ENCODE results near the gene CARD14. TPM values are rescaled to one million over a fixed set of nuclear protein-coding genes. Genes with fewer than 3 reads are reported as not detected.
A peak's percentile ranks its signal among the peaks of the same experiment; 100 is the strongest.
"Not testable (repeated sequence)": the region's sequence is repeated elsewhere in the genome, so short reads cannot be mapped to it uniquely, and the experiment has no call there.

The CARD14 gene
- total RNA-seq, 1 donor from 2014 or later = 0.64 TPM

DNA sequence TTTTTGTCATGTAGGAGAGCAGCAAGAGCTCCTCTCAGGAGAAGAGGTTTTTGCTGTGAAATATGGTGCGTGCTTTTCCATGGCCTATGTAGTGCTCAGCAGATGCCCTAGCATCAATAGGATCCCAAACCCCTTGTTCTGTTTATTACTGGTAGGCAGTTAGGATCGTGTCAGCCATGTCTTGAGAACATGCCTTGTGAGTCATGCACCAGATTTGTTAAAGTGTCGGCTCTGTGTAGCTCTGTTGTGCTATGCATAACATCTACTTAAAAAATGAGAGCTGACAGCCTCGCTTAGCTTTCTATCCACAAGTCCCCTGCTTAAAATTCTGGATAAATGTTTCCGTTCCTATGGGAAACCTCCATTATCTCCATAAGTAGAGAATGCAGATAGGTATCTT, 18.5 kb upstream of the CARD14 start:
- no peak for DNase-seq (ENCODE audit: low spot score)
- Mint-ChIP-seq H3K27me3 (ENCODE audit: unreplicated experiment) (peaks cover 3% of the 10 kb centered on the region), H3K27ac (ENCODE audit: unreplicated experiment) (no peak overlapping the region), H3K9me3 (ENCODE audit: unreplicated experiment) (no peaks in the 10 kb centered on the region), H3K4me3 (ENCODE audit: unreplicated experiment) (no peak overlapping the region), H3K4me1 (ENCODE audit: unreplicated experiment) (peaks cover 6% of the 10 kb centered on the region), H3K36me3 (ENCODE audit: low read depth, unreplicated experiment) (peaks cover 22% of the 10 kb centered on the region)
- TF ChIP-seq, protein P1, sequence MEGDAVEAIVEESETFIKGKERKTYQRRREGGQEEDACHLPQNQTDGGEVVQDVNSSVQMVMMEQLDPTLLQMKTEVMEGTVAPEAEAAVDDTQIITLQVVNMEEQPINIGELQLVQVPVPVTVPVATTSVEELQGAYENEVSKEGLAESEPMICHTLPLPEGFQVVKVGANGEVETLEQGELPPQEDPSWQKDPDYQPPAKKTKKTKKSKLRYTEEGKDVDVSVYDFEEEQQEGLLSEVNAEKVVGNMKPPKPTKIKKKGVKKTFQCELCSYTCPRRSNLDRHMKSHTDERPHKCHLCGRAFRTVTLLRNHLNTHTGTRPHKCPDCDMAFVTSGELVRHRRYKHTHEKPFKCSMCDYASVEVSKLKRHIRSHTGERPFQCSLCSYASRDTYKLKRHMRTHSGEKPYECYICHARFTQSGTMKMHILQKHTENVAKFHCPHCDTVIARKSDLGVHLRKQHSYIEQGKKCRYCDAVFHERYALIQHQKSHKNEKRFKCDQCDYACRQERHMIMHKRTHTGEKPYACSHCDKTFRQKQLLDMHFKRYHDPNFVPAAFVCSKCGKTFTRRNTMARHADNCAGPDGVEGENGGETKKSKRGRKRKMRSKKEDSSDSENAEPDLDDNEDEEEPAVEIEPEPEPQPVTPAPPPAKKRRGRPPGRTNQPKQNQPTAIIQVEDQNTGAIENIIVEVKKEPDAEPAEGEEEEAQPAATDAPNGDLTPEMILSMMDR (IDR thresholded peaks at IDR 0.05; ENCODE audit: unreplicated experiment) = no peak

DNA sequence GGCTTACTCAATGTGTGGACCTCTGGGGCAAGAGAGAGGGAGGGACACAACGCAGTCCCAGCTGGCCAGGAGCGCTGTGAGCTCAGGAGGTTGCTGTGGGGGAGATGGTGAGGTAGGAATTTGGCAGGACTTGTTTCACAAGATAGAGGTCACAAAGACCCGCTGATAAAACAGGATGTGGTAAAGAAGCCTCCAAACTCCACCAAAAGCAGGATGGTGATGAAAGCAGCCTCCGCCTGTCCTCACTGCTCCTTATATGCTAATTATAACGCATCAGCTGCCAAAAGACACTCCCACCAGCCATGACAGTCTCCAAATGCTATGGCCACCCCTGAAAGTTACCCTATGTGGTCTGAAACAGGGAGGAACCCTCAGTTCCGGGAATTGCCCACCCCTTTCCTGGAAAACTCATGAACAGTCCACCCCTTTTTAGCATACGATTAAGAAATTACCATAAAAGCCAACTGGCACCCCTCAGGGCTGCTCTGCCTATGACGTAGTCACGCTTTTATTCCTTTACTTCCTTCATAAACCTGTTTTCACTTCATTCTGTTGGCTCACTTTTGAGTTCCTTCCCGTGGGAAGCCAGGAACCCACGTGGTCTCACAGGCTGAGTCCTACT, 17.6 kb upstream of the CARD14 start:
- no peak for DNase-seq (ENCODE audit: low spot score)
- TF ChIP-seq, protein P1 (IDR thresholded peaks at IDR 0.05; ENCODE audit: unreplicated experiment) = no peak
- peaks cover 3% of the 10 kb centered on the region for H3K27me3 Mint-ChIP-seq (ENCODE audit: unreplicated experiment)
- H3K4me3 Mint-ChIP-seq (ENCODE audit: unreplicated experiment) = no peak overlapping the region
- peaks cover 22% of the 10 kb centered on the region for H3K36me3 Mint-ChIP-seq (ENCODE audit: low read depth, unreplicated experiment)
- H3K27ac Mint-ChIP-seq (ENCODE audit: unreplicated experiment) = no peak overlapping the region
- H3K9me3 Mint-ChIP-seq (ENCODE audit: unreplicated experiment) = no peaks in the 10 kb centered on the region
- peaks cover 6% of the 10 kb centered on the region for H3K4me1 Mint-ChIP-seq (ENCODE audit: unreplicated experiment)

DNA sequence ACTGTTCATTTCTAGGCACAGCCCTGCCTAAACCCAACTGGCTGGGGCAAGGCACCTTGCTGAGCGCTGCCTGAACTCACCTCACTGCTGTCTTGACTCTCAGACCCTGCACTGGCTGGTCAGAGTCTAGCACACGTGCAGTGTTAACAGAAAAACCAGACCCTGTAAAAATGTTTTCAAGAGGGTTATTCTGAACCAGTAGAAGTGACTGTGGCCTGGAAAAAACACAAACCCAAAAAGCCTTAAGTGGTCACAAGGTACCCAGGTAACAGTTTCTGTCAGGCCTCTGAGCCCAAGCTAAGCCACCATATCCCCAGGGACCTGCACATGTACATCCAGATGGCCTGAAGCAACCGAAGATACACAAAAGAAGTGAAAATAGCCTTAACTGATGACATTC, 16.8 kb upstream of the CARD14 start:
- H3K4me3 Mint-ChIP-seq (ENCODE audit: unreplicated experiment) = no peak overlapping the region

DNA sequence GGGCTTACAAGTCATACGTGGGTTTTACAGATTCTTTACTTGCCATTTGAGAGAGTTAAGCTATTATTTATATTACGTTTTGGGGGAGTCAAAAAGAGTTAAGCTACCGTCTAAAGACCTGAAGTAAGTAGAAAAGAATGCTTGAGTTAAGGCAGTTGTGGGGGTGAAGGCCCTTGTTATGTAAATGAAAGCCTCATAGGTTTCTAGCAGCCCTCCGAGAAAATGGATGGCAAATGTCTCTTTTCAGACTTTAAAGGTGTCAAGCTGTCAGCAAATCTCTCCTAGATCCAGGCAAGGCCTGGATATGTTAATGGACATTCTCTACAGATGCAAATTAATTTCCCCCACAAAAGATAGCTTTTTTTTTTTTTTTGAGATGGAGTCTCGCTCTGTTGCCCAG, 15.7 kb upstream of the CARD14 start:
- Mint-ChIP-seq H3K4me3 (ENCODE audit: unreplicated experiment) (no peak overlapping the region), H3K4me1 (ENCODE audit: unreplicated experiment) (no peaks in the 10 kb centered on the region), H3K27me3 (ENCODE audit: unreplicated experiment) (peaks cover 3% of the 10 kb centered on the region), H3K9me3 (ENCODE audit: unreplicated experiment) (no peaks in the 10 kb centered on the region), H3K36me3 (ENCODE audit: low read depth, unreplicated experiment) (peaks cover 19% of the 10 kb centered on the region), H3K27ac (ENCODE audit: unreplicated experiment) (no peak overlapping the region)
- TF ChIP-seq, protein P1 (IDR thresholded peaks at IDR 0.05; ENCODE audit: unreplicated experiment) = no peak
- DNase-seq (ENCODE audit: low spot score) = no peak

More for the DNA sequence above, 16.8 kb upstream of the CARD14 start:
- no peak for DNase-seq (ENCODE audit: low spot score)
- Mint-ChIP-seq H3K9me3 (ENCODE audit: unreplicated experiment) (no peaks in the 10 kb centered on the region), H3K4me1 (ENCODE audit: unreplicated experiment) (peaks cover 6% of the 10 kb centered on the region), H3K36me3 (ENCODE audit: low read depth, unreplicated experiment) (peaks cover 22% of the 10 kb centered on the region), H3K27me3 (ENCODE audit: unreplicated experiment) (peaks cover 3% of the 10 kb centered on the region), H3K27ac (ENCODE audit: unreplicated experiment) (no peak overlapping the region)
- TF ChIP-seq, protein P1 (IDR thresholded peaks at IDR 0.05; ENCODE audit: unreplicated experiment) = no peak

DNA sequence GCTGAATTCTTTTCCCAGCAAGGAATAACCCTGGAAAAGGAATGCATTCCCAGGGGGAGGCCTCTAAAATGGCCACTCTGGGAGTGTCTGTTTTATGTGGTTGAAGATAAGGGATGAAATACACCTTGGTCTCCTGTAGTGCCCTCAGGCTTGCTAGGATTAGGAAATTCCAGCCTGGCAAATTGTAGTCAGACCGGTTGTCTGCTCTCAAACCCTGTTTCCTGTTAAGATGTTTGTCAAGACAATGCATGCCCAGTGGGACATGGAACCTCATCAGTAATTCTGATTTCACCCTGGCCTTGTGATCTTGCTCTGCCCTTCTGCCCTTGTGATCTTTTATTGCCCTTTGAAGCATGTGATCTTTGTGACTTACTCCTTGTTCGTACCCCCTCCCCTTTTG, 14.2 kb upstream of the CARD14 start:
- not testable (repeated sequence) for DNase-seq (ENCODE audit: low spot score); H3K27ac Mint-ChIP-seq (ENCODE audit: unreplicated experiment); H3K9me3 Mint-ChIP-seq (ENCODE audit: unreplicated experiment); H3K4me1 Mint-ChIP-seq (ENCODE audit: unreplicated experiment); H3K27me3 Mint-ChIP-seq (ENCODE audit: unreplicated experiment)
- peak overlapping the region; percentile 42 for H3K4me3 Mint-ChIP-seq (ENCODE audit: unreplicated experiment)
- peaks cover 19% of the 10 kb centered on the region for H3K36me3 Mint-ChIP-seq (ENCODE audit: low read depth, unreplicated experiment)

Data from endothelial cell (in vitro differentiated cells).